ENCODE measurements around the gene UFSP2.

Gene UFSP2

GRCh38 chr4:185351691-185352090, 74.1 kb downstream of the UFSP2 start:
- TF ChIP-seq CTCF (conservative IDR thresholded peaks at IDR 0.05) = no peak
- no peak overlapping the region for H3K27ac ChIP-seq

All from VCaP (cell line).